ENCODE data around the gene C11orf71.
A peak's percentile ranks its signal among the peaks of the same experiment; 100 is the strongest.

Gene C11orf71

GRCh38 chr11:114399490-114400215 is 658 bp downstream of the C11orf71 start:
- peak; percentile 55 to 71 for DNase-seq

- DNase-seq, result no peak
Measured at GRCh38 chr11:114398303-114398920, 1.9 kb downstream of the C11orf71 start.

GRCh38 chr11:114397349-114397982 is 2.8 kb downstream of the C11orf71 start:
- no peak for DNase-seq

- DNase-seq, result no peak
Measured at GRCh38 chr11:114396916-114397315, 3.4 kb downstream of the C11orf71 start.

GRCh38 chr11:114395736-114396135 is 4.6 kb downstream of the C11orf71 start:
- no peak for DNase-seq

GRCh38 chr11:114392735-114393667 is 7.3 kb downstream of the C11orf71 start:
- no peak for DNase-seq

GRCh38 chr11:114386545-114386944 is 13.8 kb downstream of the C11orf71 start:
- DNase-seq, result no peak

GRCh38 chr11:114386131-114386530 is 14.2 kb downstream of the C11orf71 start:
- DNase-seq, result no peak

GRCh38 chr11:114384487-114384886 is 15.8 kb downstream of the C11orf71 start:
- no peak for DNase-seq

GRCh38 chr11:114382509-114382908 is 17.8 kb downstream of the C11orf71 start:
- DNase-seq, result no peak

- DNase-seq, result no peak
Measured at GRCh38 chr11:114379394-114380069, 20.8 kb downstream of the C11orf71 start.

GRCh38 chr11:114377612-114378267 is 22.6 kb downstream of the C11orf71 start:
- no peak for DNase-seq

GRCh38 chr11:114375052-114375451 is 25.3 kb downstream of the C11orf71 start:
- DNase-seq, result no peak

GRCh38 chr11:114368918-114369680 is 31.2 kb downstream of the C11orf71 start:
- DNase-seq, result no peak

- DNase-seq, result no peak
Measured at GRCh38 chr11:114367244-114367957, 32.9 kb downstream of the C11orf71 start.

- DNase-seq, result no peak
Measured at GRCh38 chr11:114366331-114367243, 33.7 kb downstream of the C11orf71 start.

- no peak for DNase-seq
Measured at GRCh38 chr11:114362958-114363357, 37.4 kb downstream of the C11orf71 start.

GRCh38 chr11:114362326-114362725 is 38.0 kb downstream of the C11orf71 start:
- no peak for DNase-seq

GRCh38 chr11:114359342-114359741 is 41.0 kb downstream of the C11orf71 start:
- no peak for DNase-seq
